Small intestine (tissue), 7 donors: ENCODE results near the gene SLIT3. TPM values are rescaled to one million over a fixed set of nuclear protein-coding genes. Genes with fewer than 3 reads are reported as not detected.
A peak's percentile ranks its signal among the peaks of the same experiment; 100 is the strongest.

ENCODE experiments used
- DNase-seq, 2 donors: peaks; one replicate each; pipeline versions ENCODE4 v3.0.0 to v3.0.0-alpha.2; 2013
- FAIRE-seq: peaks from 2 replicates; lab custom pipeline; 2012; peaks lifted over from hg19 to GRCh38; lab: Jason Lieb, UNC
- H3K27ac ChIP-seq, 3 donors: one replicate each; pipeline ENCODE4 v1.5.1; 2013; ENCODE audit warnings: low read length in 2 of 3, mild to moderate bottlenecking in 2 of 3, control low read depth in 1 of 3, inconsistent platforms in 1 of 3, low read depth in 1 of 3, moderate library complexity in 1 of 3
- H3K27me3 ChIP-seq, 3 donors: one replicate each; pipeline ENCODE4 v1.6.1; 2013; ENCODE audit warnings: low read length in 3 of 3, inconsistent platforms in 1 of 3; ENCODE audit not compliant: control insufficient read depth in 3 of 3, insufficient read depth in 3 of 3
- H3K36me3 ChIP-seq, 3 donors: one replicate each; pipeline ENCODE4 v1.6.1; 2013; ENCODE audit warnings: low read length in 3 of 3, inconsistent platforms in 1 of 3, low read depth in 1 of 3, mild to moderate bottlenecking in 1 of 3, moderate library complexity in 1 of 3; ENCODE audit not compliant: control insufficient read depth in 3 of 3, insufficient read depth in 2 of 3
- H3K4me1 ChIP-seq, 3 donors: one replicate each; pipeline ENCODE4 v1.6.1; 2013; ENCODE audit warnings: low read length in 2 of 3, inconsistent platforms in 1 of 3, low read depth in 1 of 3, mild to moderate bottlenecking in 1 of 3, moderate library complexity in 1 of 3; ENCODE audit not compliant: control insufficient read depth in 3 of 3, insufficient read depth in 2 of 3
- H3K4me3 ChIP-seq, 3 donors: one replicate each; pipeline ENCODE4 v1.5.1; 2013; ENCODE audit warnings: low read length in 3 of 3, control low read depth in 1 of 3, inconsistent platforms in 1 of 3, low read depth in 1 of 3, mild to moderate bottlenecking in 1 of 3, moderate library complexity in 1 of 3
- H3K9me3 ChIP-seq, 2 donors: one replicate each; pipeline ENCODE4 v1.6.1; 2013; ENCODE audit warnings: low read depth in 1 of 2, low read length in 1 of 2; ENCODE audit not compliant: control insufficient read depth in 2 of 2, insufficient read depth in 1 of 2
- WGBS, 3 donors: extraction: QIAGEN DNeasy Blood & Tissue Kit; methylation state at CpG; one replicate each; pipeline ENCODE4 v1.1.7; 2013; 5-methylcytosine and 5-hydroxymethylcytosine counted together
- polyA plus RNA-seq, 4 donors: library from polyadenylated mRNA; stranded (reverse) in 3 of 4; unstranded in 1 of 4; fragments of 200-250 nt in 3 of 4; fragments of 120-200 nt in 1 of 4; gene quantifications; one replicate each; pipeline versions ENCODE4 v1.2.1 to v1.2.3, GENCODE V29; 2013
- donor health status: healthy with polysubstance abuse.
- donor health status: control.
- donor health status: control.
- donor health status: Bipolar disorder and iron deficiency.
- donor health status: healthy.

SLIT3 gene
- polyA plus RNA-seq, 4 donors: 0.27 to 5.5 (median 5.3) TPM; not detected in 1

- H3K4me1 ChIP-seq: peaks cover 0 to 4% (median 3%) of the 10 kb centered on the region in 3 donors
- H3K9me3 ChIP-seq: no peaks in the 10 kb centered on the region
- peak overlapping the region in 1 of 3 donors; percentile 3 for H3K27ac ChIP-seq
- FAIRE-seq: no peak
- no peaks in the 10 kb centered on the region for H3K27me3 ChIP-seq
- peak; percentile 52 to 84 for DNase-seq
- no peak overlapping the region for H3K4me3 ChIP-seq
- H3K36me3 ChIP-seq: no peaks in the 10 kb centered on the region
- WGBS, 3 donors: 27 to 43% (median 34%) methylated on average over 4 of the region's 4 CpGs
Observed at GRCh38 chr5:168681556-168682183, 619.3 kb downstream of the SLIT3 start.

- no peak for FAIRE-seq
- no peak for DNase-seq
- H3K36me3 ChIP-seq: no peaks in the 10 kb centered on the region
- H3K4me1 ChIP-seq: peaks cover 0 to 4% (median 3%) of the 10 kb centered on the region in 3 donors
- no peak overlapping the region for H3K27ac ChIP-seq
- no peak overlapping the region for H3K4me3 ChIP-seq
- 75 to 93% (median 82%) methylated on average over 2 of the region's 2 CpGs for WGBS, 3 donors
- no peaks in the 10 kb centered on the region for H3K27me3 ChIP-seq
- H3K9me3 ChIP-seq: no peaks in the 10 kb centered on the region
Observed at GRCh38 chr5:168680395-168680794, 620.5 kb downstream of the SLIT3 start.

GRCh38 chr5:168679515-168679920 is 621.4 kb downstream of the SLIT3 start:
- no peak for FAIRE-seq
- Histone ChIP-seq H3K27ac (no peak overlapping the region), H3K4me1 (peaks cover 0 to 4% (median 3%) of the 10 kb centered on the region in 3 donors), H3K27me3 (no peaks in the 10 kb centered on the region), H3K9me3 (no peaks in the 10 kb centered on the region), H3K36me3 (no peaks in the 10 kb centered on the region), H3K4me3 (no peak overlapping the region)
- DNase-seq: peak; percentile 78 to 84
- WGBS, 3 donors: 8 to 12% (median 9%) methylated on average over 9 of the region's 9 CpGs

- no peak for FAIRE-seq
- peak; percentile 56 to 59 for DNase-seq
- 21 to 55% (median 32%) methylated on average over 4 of the region's 4 CpGs for WGBS, 3 donors
Observed at GRCh38 chr5:168676501-168676900, 624.4 kb downstream of the SLIT3 start.

GRCh38 chr5:168675883-168676408 is 625.0 kb downstream of the SLIT3 start:
- no peak for FAIRE-seq
- no peak overlapping the region for H3K27ac ChIP-seq
- no peaks in the 10 kb centered on the region for H3K27me3 ChIP-seq
- no peak overlapping the region for H3K4me3 ChIP-seq
- no peak for DNase-seq
- WGBS, 3 donors: 84 to 94% (median 88%) methylated on average over 2 of the region's 2 CpGs
- no peaks in the 10 kb centered on the region for H3K36me3 ChIP-seq
- no peaks in the 10 kb centered on the region for H3K9me3 ChIP-seq
- no peaks in the 10 kb centered on the region for H3K4me1 ChIP-seq

More at GRCh38 chr5:168676501-168676900, 624.4 kb downstream of the SLIT3 start:
- no peak overlapping the region for H3K27ac ChIP-seq
- H3K4me3 ChIP-seq: no peak overlapping the region
- no peaks in the 10 kb centered on the region for H3K9me3 ChIP-seq
- peaks cover 0 to 4% (median 0%) of the 10 kb centered on the region in 3 donors for H3K4me1 ChIP-seq
- no peaks in the 10 kb centered on the region for H3K36me3 ChIP-seq
- H3K27me3 ChIP-seq: no peaks in the 10 kb centered on the region

GRCh38 chr5:168674893-168675482 is 626.0 kb downstream of the SLIT3 start:
- DNase-seq (no peak), FAIRE-seq (no peak)
- Histone ChIP-seq H3K9me3 (no peaks in the 10 kb centered on the region), H3K27me3 (no peaks in the 10 kb centered on the region), H3K27ac (no peak overlapping the region), H3K4me1 (no peaks in the 10 kb centered on the region), H3K4me3 (no peak overlapping the region), H3K36me3 (no peaks in the 10 kb centered on the region)
- WGBS, 3 donors: 79 to 94% (median 94%) methylated on average over 5 of the region's 5 CpGs

- 82 to 86% (median 84%) methylated on average over 4 of the region's 4 CpGs for WGBS, 3 donors
- no peaks in the 10 kb centered on the region for H3K27me3 ChIP-seq
- no peak overlapping the region for H3K27ac ChIP-seq
- peaks cover 0 to 2% (median 0%) of the 10 kb centered on the region in 3 donors for H3K36me3 ChIP-seq
- H3K4me1 ChIP-seq: peaks cover 0 to 6% (median 0%) of the 10 kb centered on the region in 3 donors
- H3K4me3 ChIP-seq: no peak overlapping the region
- FAIRE-seq (no peak), DNase-seq (no peak)
- no peaks in the 10 kb centered on the region for H3K9me3 ChIP-seq
Observed at GRCh38 chr5:168672888-168673287, 628.1 kb downstream of the SLIT3 start.

GRCh38 chr5:168672016-168672415 is 628.9 kb downstream of the SLIT3 start:
- DNase-seq (no peak), FAIRE-seq (no peak)
- Histone ChIP-seq H3K4me1 (peaks cover 0 to 14% (median 0%) of the 10 kb centered on the region in 3 donors), H3K27me3 (no peaks in the 10 kb centered on the region), H3K4me3 (no peak overlapping the region), H3K9me3 (no peaks in the 10 kb centered on the region), H3K27ac (no peak overlapping the region), H3K36me3 (peaks cover 0 to 2% (median 0%) of the 10 kb centered on the region in 3 donors)
- WGBS, 3 donors: 27 to 62% (median 35%) methylated on average over 6 of the region's 6 CpGs
